Central memory CD4-positive, alpha-beta T cell (primary cell): Measurements from ENCODE around the gene GLG1.
"Not testable (repeated sequence)": the region's sequence is repeated elsewhere in the genome, so short reads cannot be mapped to it uniquely, and the experiment has no call there.

ENCODE experiments used
- DNase-seq: peaks from one replicate; pipeline ENCODE4 v3.0.0; 2022

GLG1 gene

DNA sequence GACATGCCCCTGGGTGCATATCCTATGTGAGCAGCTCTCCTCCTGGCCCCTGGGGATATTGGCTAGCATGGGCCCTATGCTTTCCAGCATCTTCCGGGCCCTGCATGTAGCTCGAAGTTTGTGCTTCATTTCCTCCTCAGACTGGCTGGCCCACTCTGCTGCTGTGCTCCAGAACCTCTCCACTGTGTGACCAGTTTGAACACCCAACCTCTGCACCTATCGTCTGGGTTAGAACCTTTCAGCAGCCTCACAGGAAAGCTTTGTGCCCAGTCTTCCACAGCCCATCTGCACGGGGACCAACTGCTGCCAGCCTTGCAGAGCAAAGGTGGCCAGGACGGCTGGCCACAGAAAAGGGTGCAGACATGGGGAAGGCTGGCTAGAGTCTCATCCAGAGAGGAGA is 175.4 kb downstream of the GLG1 start:
- no peak for DNase-seq

DNA sequence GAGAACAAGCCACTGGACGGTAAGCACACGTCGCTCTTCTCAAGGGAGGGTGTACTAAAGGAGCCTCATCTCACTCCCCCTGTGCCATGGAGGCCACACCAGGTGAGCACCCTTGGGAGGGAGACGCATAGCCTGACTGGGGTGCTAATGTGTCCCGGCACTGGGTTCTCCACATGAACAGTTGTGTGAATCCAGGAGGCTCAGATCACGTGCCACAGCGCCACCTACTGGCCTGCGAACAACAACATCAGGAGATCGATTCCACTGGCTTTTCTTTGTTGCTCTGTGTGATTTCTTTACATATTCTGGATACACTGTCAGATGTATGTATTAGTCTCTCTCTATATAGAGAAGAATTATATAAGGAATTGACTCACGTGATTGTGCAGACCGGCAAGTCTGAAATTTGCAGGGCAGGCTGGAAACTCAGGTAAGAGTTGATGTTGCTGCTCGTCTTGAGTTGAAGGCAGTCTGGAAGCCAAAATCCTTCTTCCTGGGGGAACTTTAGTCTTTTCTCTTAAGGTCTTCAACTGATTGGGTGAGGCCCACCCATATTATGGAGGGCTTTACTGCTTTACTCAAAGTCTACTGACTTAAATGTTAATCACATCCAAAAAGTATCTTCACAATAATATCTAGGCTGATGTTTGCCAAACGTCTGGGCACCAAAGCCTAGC is 176.7 kb downstream of the GLG1 start:
- peak; percentile 43 for DNase-seq

DNA sequence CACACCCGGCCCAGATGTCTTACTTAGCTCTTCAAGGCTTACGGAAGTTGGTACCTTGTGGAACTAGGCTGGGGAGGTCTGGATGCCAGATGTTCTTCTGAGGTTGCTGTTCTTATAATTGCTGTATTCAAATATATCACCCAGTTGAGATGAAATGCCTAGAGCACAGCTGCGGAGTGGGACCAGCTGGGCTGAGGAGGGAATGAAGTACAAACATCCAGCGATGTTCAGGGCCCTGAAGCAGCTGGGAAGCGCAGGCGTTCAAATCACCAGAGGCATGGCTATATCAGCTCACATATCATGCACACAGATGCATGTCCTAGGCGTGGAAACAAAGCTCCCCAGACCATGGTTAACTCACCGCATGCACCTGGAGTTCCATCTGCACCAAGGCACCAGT is 178.4 kb downstream of the GLG1 start:
- not testable (repeated sequence) for DNase-seq

DNA sequence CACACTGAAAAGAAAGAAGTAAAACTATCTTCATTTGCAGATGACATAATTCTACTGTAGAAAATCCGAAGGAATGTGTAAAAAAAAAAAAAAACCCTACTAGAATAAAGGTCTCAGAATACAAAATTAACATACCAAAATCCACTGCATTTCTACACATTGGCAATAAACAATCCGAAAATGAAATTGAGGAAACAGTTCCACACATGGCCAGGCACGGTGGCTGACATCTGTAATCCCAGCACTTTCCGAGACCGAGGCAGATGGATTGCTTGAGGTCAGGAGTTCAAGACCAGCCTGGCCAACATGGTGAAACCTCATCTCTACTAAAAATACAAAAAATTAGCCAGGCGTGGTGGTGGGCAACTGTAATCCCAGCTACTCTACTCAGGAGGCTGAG is 181.2 kb downstream of the GLG1 start:
- DNase-seq = not testable (repeated sequence)

DNA sequence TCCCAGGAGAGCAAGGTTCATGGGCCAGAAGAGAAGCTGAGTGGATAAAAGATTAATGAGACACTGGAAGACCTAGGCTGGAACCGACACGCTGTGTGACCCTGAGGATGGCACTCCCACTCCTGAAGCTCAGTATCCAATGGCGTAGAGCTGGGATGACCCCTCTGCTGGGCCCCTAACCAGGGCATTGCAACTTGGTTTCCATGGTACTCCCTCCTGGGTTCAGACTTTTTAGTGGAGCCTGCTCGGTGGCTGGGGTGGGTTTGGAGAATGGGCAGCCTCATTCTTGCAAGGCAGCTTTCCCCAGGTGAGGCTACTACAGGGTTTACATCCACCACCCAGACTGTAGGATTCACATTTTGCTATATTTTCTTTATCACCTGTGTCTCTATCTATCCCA is 183.2 kb downstream of the GLG1 start:
- DNase-seq = not testable (repeated sequence)

DNA sequence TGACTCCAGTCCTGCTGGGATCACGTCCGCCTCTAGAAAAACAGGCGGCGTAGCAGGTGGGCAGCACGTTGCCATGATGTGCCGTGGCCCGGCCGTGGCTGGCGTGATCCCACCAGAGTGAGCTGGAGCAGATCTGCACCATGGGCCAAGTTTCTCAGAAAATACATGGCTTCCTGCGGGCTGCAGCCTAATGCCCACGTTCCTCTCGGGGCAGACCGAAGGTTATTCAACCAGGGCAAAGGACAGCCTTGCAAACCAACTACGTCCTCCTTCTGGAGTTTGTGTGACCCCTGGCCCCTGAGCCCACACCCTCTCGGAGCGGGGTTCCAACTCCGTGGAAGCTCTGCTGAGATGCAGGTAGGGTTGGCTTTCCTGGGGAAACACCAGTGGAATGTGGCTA is 184.8 kb downstream of the GLG1 start:
- DNase-seq = not testable (repeated sequence)

DNA sequence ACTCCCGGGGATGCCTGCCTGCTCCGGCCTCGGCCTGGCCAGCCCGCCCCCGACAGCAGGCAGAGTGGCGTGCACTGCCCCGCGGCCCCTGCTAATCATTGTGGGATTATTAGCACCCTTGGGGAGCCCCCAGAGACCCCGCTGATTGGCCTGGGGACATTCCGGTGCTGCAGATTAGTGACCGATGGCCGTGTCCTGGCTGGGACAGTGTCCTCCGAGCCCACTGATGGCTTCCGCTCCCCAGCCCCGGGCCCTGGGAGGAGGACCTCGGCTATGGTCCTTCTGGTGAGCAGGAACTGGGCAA is 185.5 kb downstream of the GLG1 start:
- DNase-seq = not testable (repeated sequence)

DNA sequence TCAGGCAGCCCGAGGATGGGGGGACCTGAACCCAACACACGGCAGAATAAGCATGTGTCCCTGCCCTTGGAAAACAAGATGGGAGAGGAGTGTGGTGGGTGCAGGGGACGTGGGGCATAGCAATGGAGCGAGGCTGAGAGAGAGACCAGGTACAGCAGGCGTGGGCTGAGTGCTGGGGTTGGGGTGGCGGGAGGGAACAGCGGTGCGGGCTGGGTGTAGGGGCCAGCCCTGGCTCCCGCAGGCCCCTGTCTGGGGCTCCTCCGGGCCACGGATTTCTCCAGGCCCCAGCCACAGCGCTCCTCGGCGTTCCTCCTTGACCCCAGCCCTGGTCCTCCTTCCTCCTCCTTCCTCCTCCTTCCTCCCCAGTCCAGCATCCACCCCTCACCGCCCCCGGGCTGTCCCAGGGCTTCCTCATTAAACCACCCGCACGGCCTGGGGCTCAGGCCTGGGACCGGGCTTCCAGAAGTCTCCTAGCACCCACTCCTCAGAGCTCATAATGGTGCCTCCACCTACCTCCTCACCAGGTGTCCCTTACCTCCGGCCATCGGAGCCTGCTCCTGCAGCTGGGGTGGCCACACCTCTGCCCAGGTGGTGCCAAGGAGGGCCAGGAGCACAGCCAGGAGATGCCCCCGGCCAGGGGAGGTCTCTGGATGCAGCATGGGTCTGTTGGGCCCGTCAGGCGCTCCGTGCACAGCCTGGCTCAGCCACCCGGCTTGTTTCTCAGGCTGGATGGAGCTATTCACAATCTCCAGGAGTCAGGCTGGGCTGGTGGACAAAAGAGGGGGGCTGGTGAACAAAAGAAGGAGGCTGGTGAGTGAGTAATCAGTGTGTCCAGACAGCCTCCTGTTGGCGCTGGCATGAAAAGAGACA is 186.1 kb downstream of the GLG1 start, which contains the start of gene CLEC18B:
Gene CLEC18B, minus strand, starts transcription at position 867 of the 870 bp plus-strand sequence. Its CDS starts 208 bp downstream, at position 659.
- DNase-seq = not testable (repeated sequence)

DNA sequence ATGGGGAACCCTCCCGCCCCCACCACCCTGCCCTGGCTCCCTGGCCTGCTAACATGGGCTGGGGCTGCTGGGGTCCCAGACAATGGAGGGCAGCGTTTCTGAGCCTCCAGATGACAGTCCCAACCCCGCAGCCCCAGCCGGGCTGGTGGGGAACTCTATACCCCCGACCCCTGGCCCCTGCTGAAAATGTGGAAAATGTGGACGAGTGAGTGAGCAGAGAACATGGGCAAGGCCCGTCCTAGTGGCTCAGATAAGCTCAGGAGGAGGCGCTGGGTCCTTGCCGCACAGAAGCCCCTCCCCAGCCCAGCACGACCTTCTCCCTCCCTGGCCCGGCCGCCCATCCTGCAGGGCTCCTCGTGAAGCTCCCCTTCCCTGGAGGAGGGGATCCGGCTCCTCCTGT is 187.1 kb downstream of the GLG1 start:
- not testable (repeated sequence) for DNase-seq

DNA sequence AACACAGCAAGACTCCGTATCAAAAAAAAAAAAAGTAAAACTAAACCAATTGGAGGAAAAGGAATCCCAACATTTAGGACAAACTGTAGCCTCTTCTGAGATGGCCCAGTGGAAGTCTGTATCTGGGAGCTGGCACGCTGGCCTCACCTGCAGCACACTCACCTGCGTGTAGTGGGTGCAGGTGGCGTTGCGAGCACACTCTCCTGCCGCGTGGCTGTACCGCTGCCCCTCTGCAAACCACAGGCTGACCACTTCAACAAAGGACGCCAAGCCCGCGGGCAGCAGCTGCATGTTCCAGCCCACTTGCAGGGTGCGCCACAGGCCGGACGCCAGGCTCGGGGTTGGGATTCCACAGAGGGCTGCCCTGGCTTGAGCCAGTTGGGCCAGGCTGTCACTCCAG is 189.0 kb downstream of the GLG1 start:
- DNase-seq = not testable (repeated sequence)

DNA sequence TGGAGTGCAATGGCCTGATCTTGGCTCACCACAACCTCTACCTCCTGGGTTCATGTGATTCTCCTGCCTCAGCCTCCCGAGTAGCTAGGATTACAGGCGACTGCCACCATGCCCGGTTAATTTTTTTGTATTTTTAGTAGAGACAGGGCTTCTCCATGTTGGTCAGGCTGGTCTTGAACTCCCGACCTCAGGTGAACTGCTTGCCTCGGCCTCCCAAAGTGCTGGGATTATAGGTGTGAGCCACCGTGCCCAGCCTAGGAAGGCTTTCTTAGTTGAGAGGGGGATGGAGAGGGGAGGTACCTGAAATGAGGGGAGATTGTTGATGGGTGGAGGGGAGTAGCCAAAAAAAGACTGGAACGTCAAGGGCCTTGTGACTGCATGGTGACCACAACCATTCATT is 193.0 kb downstream of the GLG1 start:
- not testable (repeated sequence) for DNase-seq

DNA sequence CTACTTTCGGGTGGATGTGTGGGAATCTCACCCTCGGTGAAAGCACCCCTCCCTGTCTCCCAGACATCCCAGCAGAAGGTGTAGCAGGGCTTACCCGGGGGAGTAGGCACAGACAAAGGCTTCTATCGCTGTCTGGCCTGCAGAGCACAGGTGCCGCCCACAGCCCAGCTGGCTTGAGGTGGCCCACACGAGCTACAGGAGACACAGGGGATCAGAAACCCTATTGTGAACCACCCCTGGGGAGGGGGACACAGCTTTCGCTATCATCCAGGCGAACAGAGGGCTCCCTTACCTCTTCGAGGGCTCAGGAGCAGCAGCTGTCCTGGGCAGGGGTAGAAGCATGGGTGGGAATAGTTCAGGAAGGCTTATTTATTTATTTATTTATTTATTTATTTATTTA is 193.4 kb downstream of the GLG1 start:
- not testable (repeated sequence) for DNase-seq

DNA sequence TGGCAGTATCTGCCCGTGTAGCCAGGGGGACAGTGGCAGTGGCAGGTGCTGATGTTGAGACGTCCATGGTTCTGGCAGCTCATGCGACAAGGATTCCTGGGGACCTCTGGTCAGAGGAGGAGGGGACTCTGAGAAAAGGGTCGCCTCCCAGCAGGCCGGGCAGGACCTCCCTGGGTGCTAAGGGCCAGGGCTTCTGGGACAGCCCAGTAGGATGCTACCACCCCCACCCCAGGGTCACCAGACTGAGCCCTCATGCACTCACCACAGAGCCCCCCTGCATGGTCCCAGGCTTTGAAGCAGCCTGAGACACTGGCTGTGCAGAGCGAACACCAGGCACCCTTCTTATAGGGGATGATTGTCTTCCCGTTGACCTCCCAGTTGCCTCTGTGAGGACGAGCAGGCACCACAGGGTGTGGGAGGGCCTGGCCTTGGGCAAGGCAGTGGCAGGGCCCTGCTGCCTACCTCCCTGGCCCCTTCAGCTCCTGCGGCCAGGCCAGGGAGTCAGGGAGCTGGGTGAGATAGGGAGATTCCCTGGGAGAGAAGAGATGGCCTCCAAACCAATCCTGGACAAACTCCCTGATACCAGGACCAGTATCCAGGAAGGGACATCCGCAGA is 194.0 kb downstream of the GLG1 start:
- not testable (repeated sequence) for DNase-seq

DNA sequence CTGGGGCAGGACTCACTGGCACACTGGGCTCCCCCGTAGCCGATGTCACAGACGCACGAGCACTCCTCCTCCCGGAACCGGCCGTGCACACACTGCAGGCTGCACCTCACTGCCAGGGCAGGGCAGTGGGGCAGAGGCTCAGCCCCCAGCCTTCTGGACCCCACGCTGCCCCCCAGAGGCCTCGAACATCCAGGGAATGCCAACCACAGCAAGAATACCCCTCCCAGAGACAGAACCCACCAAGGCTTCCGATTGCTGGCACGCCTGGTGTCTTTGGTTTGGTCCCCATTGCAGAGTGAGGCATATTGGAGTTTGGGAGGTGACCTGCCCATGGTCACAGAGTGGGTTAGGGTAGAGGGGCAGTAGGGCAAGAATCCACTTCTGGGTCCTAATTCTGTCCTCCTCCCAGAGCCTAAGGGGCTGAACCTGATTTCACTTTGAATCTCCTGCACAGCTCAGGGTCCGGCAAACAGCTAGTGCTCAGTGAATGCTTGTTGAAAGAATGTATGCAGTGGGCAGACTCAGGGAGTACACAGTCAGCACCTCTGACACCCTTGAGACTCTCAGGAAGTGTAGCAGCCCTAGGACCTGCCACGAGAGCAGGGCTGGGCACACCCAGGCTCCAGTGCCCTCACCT is 194.7 kb downstream of the GLG1 start:
- not testable (repeated sequence) for DNase-seq

DNA sequence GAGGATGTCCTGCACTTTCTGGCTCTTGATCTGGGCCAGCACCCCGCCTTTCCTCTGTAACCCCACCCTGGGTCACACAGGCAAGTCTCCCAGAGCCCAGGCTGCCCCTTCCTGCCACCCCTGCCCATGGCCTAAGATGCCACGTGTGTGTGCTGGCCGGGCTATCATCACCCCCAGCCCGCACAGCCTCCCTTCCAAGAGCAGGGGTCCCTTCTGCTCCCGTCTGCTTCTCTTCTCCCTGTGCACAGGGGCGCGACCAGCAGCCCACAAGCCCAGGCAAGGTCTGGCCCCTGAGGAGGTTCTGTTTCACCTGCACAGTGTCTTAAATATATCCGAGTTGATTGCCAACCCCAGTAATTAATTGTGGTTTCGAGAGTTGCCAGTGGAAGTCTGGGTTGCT is 195.9 kb downstream of the GLG1 start:
- not testable (repeated sequence) for DNase-seq

DNA sequence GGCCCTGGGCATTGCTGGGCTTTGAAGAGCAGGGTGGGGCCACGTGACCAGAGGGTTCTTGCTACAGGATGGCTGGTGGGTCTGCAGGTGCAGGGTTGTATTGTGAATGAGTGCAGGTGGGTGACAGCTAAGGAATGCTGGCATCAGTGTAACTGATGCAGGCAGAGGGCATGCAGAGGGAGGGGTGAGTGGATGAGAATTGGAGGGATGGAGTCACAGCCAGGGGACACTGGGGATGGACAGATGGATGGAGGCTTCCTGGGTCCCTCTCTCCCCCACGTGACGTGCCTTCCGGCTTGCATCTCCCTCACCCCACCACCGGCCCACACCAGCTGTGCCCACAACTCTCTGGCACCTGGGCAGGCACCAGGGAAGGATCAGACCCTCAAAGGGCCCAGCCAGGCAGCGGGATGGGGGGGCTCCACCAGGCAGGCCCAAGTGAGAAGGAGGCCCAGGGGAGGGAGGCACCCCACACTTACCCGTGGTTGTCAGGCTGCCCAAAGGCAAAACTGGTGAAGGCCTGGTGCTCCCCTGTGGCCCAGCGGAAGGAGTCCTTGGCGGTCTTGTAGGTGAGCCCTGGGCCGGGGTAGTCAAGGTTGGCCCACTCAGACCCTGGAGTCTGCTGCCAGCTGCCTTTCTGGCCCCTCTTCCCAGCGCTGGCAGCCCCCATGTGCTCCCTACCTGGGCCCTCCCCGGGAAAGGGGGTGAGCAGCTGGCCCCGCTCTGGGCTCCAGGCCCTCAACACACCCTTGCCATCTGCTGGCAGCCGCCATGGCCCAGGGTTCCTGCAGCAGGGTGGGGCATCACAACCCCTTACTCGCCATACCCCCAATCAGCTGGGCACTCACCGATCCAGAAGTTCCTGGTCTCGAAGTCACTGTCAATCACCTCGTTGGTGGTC is 196.6 kb downstream of the GLG1 start:
- DNase-seq = not testable (repeated sequence)

DNA sequence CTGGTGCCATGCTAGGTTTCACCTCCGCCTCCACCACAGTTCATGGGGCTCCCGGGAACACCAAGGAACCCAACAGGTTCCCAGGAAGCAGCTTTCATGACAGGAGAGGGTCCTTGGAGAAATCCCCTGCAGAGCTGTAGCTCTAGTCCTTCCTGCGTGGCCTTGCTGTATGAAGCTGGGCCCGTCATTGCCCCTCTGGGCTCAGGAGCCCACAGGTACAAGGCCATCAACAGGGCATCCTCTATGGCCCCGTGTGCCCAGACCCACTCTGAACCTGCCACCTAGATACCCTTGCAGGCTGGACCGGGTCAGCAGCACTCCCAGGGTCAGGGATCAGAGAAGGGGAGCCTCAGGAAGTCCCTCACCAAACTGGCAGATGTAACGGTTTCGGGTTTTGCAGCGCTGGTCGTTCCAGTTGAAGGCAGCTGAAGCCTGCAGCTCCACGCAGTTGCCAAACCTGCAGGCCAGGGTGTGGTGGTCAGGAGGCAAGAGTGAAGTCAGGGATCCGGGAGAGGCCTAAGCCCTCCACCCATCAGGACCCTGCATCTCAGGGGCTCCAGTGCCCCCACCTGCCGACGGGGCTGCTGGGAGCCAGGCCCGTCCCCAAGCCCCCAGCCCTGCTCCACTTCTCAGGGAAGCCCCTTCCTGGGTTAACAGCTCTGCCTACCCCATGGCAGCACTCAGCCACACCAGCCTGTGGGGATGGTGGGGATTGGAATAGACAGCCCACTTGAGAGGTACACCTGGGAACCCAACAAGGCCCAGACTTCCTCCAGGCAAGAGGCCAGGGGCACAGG is 197.5 kb downstream of the GLG1 start:
- not testable (repeated sequence) for DNase-seq

DNA sequence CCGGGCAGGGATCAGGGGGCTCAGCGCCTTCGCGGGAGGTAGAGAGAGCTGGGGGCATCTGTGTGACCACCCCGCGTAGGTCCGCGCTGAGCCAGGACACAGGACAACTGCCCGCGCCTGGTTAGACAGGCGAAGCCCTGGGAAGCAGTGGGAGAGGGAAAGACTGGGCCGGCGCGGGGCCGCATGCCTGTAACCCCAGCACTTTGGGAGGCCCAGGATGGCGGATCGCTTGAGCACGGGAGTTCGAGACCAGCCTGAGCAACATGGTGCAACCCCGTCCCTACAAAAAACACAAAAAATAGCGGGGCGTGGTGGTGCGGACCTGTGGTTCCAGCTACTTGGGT is 199.6 kb downstream of the GLG1 start:
- not testable (repeated sequence) for DNase-seq

DNA sequence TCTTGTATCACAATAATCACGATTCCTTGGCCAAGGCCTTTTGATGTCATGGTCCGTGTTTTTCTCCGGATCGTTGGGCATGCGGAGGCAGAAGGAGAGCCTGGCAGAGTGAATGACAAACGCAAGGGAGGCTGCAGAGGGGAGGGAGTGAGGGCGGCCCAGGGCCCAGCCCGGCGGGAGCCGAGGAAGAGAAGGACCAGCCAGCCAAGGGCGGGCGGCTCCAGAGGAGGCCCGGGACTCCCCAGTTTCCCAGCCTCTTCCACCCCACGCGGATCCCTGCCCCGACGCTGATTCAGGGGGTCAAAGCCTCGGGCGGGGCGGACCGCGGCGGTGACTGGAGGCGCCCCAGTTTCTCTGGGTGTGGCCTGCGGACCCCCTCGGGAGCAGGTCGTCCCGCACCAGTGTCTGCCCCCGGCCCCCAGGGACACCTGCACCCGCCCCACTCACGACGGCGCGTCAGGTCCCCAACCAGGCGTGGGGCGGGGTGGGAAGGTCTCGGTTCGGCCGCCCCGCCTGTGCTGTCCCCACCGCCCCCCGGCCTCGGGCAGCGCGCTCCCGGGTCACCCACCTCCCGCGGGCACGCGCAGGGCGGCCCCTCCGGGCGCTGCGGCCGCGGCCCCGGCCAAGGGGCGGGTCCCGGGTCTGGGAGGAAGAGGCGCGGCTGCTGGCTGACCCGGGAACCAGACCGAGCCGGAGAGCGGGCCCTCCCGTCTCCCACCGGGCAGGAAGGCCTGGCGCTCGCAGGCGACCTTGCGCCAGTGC is 200.1 kb downstream of the GLG1 start:
- DNase-seq = not testable (repeated sequence)

DNA sequence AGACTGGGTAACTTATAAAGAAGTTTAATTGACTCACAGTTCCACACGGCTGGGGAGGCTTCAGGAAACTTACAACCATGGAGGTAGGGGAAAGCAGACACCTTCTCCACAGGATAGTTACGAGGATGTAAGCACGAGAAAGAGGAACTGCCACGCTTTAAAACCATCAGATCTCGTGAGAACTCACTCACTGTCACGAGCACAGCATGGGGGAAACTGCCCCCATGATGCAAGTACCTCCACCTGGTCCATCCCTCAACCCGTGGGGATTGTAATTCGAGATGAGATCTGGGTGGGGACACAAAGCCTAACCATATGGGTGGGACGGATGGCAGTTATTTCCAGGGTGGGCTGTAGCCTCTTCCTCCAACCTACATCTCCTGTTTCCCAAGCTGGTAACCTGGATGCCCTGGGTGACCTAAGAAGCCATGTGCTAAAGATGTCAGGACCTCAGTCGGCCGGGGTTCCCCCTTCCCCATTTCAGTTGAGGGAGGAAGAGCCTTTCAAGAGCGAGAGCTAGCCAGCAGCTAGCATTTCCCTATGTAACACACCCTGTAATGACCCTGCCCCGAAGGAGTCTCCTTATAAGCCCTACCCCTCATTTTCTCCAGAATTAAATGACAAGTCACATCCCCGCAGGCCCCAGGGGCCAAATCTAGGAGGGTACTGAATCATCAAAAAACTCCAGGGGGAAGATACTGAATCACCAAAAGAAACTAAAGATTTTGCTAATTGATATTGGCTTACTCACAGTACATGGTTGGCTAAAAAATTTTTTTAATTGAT is 202.6 kb downstream of the GLG1 start:
- DNase-seq = not testable (repeated sequence)
